Measurements from ENCODE around the gene LAMA2. TPM values are rescaled to one million over a fixed set of nuclear protein-coding genes. Genes with fewer than 3 reads are reported as not detected.

Gene LAMA2
- total RNA-seq, 5 donors from 2014 or later (not counting 1 experiment from before 2014, with no cell fraction given): 0.30 to 0.62 (median 0.45) TPM

DNA sequence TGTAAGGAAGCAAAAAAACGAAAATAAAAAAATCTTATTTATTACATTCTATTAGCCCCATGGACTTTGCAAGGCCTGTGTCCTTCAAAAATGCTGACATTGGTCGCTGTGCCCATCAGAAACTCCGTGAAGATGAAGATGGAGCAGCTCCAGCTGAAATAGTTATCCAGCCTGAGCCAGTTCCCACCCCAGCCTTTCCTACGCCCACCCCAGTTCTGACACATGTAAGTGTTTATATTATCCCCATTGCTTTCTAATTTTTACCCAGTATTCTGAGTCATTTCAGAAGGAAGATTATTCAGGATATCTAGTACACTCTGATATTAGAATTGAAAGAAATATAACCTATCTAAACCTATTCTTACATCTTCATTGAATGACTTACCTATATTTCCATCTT, 609.3 kb downstream of the LAMA2 start:
- Histone ChIP-seq H3K27me3 (replicated peaks in 1 of 2; ENCODE audit: control insufficient read depth in 2 of 2, extremely low read depth in 1 of 2, insufficient read depth in 2 of 2, low read length in 1 of 2) (no peaks in the 10 kb centered on the region), H3K4me1 (ENCODE audit: control insufficient read depth in 1 of 2, extremely low read depth in 1 of 2, insufficient read depth in 2 of 2, low read length in 2 of 2) (peaks cover 15 to 20% of the 10 kb centered on the region in 2 experiments), H3K9me3 (no peaks in the 10 kb centered on the region), H3K4me3 (ENCODE audit: control insufficient read depth in 1 of 2, extremely low read depth in 1 of 2, low read length in 1 of 2) (no peak overlapping the region), H3K36me3 (ENCODE audit: control insufficient read depth in 2 of 2, extremely low read depth in 1 of 2, insufficient read depth in 1 of 2, low read length in 1 of 2) (no peaks in the 10 kb centered on the region), H3K27ac (ENCODE audit: low read length) (no peak overlapping the region)
- Mint-ChIP-seq H3K9me3 (no peaks in the 10 kb centered on the region), H3K27ac (peak overlapping the region in 1 of 2 donors; percentile 49), H3K36me3 (no peaks in the 10 kb centered on the region), H3K4me1 (peaks cover 26 to 37% (median 30%) of the 10 kb centered on the region in 3 donors), H3K27me3 (no peaks in the 10 kb centered on the region), H3K4me3 (no peak overlapping the region)
- ChIA-PET CTCF (no interaction called here), POLR2A (no interaction called here)
- ATAC-seq (replicated peaks in 1 of 4) (no peak), DNase-seq (no peak)
- 100% methylated on average over 1 of the region's 4 CpGs for WGBS (ENCODE audit: insufficient coverage)

DNA sequence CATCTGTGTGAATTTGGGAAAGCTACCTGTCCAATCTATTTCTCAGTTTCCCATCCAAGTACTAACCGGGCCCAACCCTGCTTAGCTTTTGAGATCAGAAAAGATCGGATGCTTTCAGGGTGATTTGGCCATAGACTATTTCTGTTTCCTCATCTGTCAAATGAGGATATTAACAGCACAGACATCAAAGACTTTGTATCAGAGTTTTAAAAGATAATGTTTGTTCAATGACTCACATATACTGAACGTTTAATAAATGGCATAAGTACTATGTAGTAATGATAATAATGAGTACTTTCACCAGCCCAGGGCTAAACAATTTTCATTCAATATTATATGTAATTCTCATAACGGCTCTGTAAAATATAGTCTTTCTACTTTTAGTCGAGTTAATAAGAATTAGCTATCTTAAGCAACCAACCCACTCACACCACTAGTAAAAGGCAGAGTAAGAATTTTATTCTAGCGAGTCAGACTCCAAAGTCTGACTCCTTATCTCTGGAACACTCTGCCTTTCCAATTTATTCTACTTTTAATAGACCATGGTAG, 610.5 kb downstream of the LAMA2 start:
- ChIA-PET POLR2A (interaction anchor here in 1 of 2 donors (0.9 kb wide), 1 partner anchor 9 kb away, joined by 3 read pairs; no protein-coding TSS in a partner anchor), CTCF (interaction anchor here (0.6 to 2.5 kb wide), 4 partner anchors 9 to 140 kb away, joined by 3 to 5 read pairs (median 4); no protein-coding TSS in a partner anchor)
- Histone ChIP-seq H3K4me1 (ENCODE audit: control insufficient read depth in 1 of 2, extremely low read depth in 1 of 2, insufficient read depth in 2 of 2, low read length in 2 of 2) (peaks cover 15 to 20% of the 10 kb centered on the region in 2 experiments), H3K27me3 (replicated peaks in 1 of 2; ENCODE audit: control insufficient read depth in 2 of 2, extremely low read depth in 1 of 2, insufficient read depth in 2 of 2, low read length in 1 of 2) (no peaks in the 10 kb centered on the region), H3K4me3 (ENCODE audit: control insufficient read depth in 1 of 2, extremely low read depth in 1 of 2, low read length in 1 of 2) (no peak overlapping the region), H3K9me3 (no peaks in the 10 kb centered on the region), H3K27ac (ENCODE audit: low read length) (no peak overlapping the region), H3K36me3 (ENCODE audit: control insufficient read depth in 2 of 2, extremely low read depth in 1 of 2, insufficient read depth in 1 of 2, low read length in 1 of 2) (no peaks in the 10 kb centered on the region)
- ATAC-seq (replicated peaks in 1 of 4) (no peak), DNase-seq (no peak)
- no peaks in the 10 kb centered on the region for H3K27me3 Mint-ChIP-seq
- H3K36me3 Mint-ChIP-seq: no peaks in the 10 kb centered on the region
- H3K4me1 Mint-ChIP-seq: peaks cover 26 to 39% (median 30%) of the 10 kb centered on the region in 3 donors
- H3K9me3 Mint-ChIP-seq: no peaks in the 10 kb centered on the region
- H3K27ac Mint-ChIP-seq: no peak overlapping the region
- no CpG with 5 or more reads among the region's 6 CpGs for WGBS (ENCODE audit: insufficient coverage)
- no peak overlapping the region for H3K4me3 Mint-ChIP-seq

DNA sequence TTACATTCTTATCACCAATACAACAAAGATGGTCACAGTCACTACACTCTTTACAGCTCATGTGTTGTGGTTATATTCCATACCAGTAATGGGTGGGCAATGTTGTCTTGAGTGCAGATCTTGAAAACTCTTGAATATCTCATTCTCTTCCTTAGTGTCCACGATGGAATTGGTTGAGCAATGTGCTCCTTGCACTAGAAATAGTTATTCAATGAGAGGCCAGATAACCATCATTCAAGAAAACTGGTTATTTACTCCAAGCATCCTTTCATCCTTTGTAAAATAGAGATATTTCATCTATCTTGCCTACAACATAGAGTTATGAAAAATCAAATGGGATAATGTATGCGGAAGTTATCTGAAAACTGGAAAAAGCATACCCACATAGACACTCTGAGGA, 611.2 kb downstream of the LAMA2 start:
- Histone ChIP-seq H3K4me3 (ENCODE audit: control insufficient read depth in 1 of 2, extremely low read depth in 1 of 2, low read length in 1 of 2) (no peak overlapping the region), H3K27ac (ENCODE audit: low read length) (no peak overlapping the region), H3K4me1 (ENCODE audit: control insufficient read depth in 1 of 2, extremely low read depth in 1 of 2, insufficient read depth in 2 of 2, low read length in 2 of 2) (peaks cover 19% of the 10 kb centered on the region in 2 experiments), H3K27me3 (replicated peaks in 1 of 2; ENCODE audit: control insufficient read depth in 2 of 2, extremely low read depth in 1 of 2, insufficient read depth in 2 of 2, low read length in 1 of 2) (no peaks in the 10 kb centered on the region), H3K36me3 (ENCODE audit: control insufficient read depth in 2 of 2, extremely low read depth in 1 of 2, insufficient read depth in 1 of 2, low read length in 1 of 2) (no peaks in the 10 kb centered on the region), H3K9me3 (no peaks in the 10 kb centered on the region)
- H3K36me3 Mint-ChIP-seq: no peaks in the 10 kb centered on the region
- ChIA-PET POLR2A (interaction anchor here in 1 of 2 donors (0.9 kb wide), 1 partner anchor 8 kb away, joined by 3 read pairs; no protein-coding TSS in a partner anchor), CTCF (interaction anchor here (0.6 to 2.5 kb wide), 3 partner anchors 10 to 140 kb away, joined by 3 to 5 read pairs (median 3); no protein-coding TSS in a partner anchor)
- ATAC-seq (replicated peaks in 1 of 4) (no peak), DNase-seq (no peak)
- H3K4me3 Mint-ChIP-seq: no peak overlapping the region
- no peaks in the 10 kb centered on the region for H3K9me3 Mint-ChIP-seq
- peaks cover 30 to 40% (median 33%) of the 10 kb centered on the region in 3 donors for H3K4me1 Mint-ChIP-seq
- H3K27ac Mint-ChIP-seq: no peak overlapping the region
- WGBS (ENCODE audit: insufficient coverage): no CpG with 5 or more reads among the region's 2 CpGs
- H3K27me3 Mint-ChIP-seq: no peaks in the 10 kb centered on the region

DNA sequence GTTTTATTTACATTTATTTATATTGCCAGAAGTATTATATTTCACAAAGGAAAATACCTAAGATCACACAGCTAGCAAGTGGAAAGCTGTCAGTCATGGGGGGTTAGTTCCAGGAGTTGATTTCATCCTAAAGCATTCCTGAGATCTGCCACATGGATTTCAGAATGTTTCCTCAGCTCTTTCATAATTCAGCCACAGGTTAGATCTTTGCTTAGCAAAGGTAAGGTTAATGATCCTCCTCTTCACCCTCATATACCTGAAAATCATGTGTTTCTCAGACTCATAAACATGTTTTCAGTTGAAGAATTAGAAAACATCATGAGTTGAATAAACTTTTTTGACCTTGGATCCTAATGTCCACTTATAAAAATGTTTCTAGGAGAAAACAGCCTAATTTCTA, 611.6 kb downstream of the LAMA2 start:
- POLR2A ChIA-PET: no interaction called here
- no peaks in the 10 kb centered on the region for H3K9me3 Mint-ChIP-seq

DNA sequence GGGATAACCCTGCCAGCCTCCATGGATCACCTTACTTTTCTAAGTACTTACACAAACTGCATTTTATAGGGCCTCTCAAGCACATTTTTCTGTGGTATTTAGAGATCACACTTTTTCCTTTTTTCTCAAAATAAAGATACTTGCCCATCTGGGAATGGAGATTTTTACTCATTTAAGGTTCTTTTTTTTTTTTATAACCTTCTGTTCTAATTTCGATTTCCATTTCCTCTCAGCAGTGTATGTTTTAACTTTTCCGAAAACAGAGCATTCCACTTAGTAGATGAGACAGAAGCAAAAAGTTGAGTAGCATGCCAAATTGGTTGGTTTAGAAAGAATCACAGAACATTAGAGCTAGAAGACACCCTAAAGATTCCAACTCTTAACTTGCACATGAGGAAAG, 612.7 kb downstream of the LAMA2 start:
- ChIA-PET CTCF (interaction anchor here (0.9 to 2.5 kb wide), 4 partner anchors 8 to 826 kb away, joined by 3 to 5 read pairs (median 3); no protein-coding TSS in a partner anchor), POLR2A (no interaction called here)
- H3K9me3 ChIP-seq: no peaks in the 10 kb centered on the region
- no peak overlapping the region for H3K4me3 Mint-ChIP-seq
- H3K36me3 ChIP-seq (ENCODE audit: control insufficient read depth in 2 of 2, extremely low read depth in 1 of 2, insufficient read depth in 1 of 2, low read length in 1 of 2): no peaks in the 10 kb centered on the region
- H3K27ac ChIP-seq (ENCODE audit: low read length): no peak overlapping the region
- peak overlapping the region in 1 of 2 donors; percentile 49 for H3K27ac Mint-ChIP-seq
- H3K4me1 ChIP-seq (ENCODE audit: control insufficient read depth in 1 of 2, extremely low read depth in 1 of 2, insufficient read depth in 2 of 2, low read length in 2 of 2): peaks cover 8 to 16% of the 10 kb centered on the region in 2 experiments
- no peaks in the 10 kb centered on the region for H3K27me3 Mint-ChIP-seq
- H3K4me3 ChIP-seq (ENCODE audit: control insufficient read depth in 1 of 2, extremely low read depth in 1 of 2, low read length in 1 of 2): no peak overlapping the region
- H3K4me1 Mint-ChIP-seq: peaks cover 19 to 30% (median 23%) of the 10 kb centered on the region in 3 donors
- H3K36me3 Mint-ChIP-seq: no peaks in the 10 kb centered on the region
- ATAC-seq (replicated peaks in 1 of 4) (no peak), DNase-seq (no peak)
- no peaks in the 10 kb centered on the region for H3K27me3 ChIP-seq (replicated peaks in 1 of 2; ENCODE audit: control insufficient read depth in 2 of 2, extremely low read depth in 1 of 2, insufficient read depth in 2 of 2, low read length in 1 of 2)
- WGBS (ENCODE audit: insufficient coverage): no CpG with 5 or more reads among the region's 2 CpGs
- no peaks in the 10 kb centered on the region for H3K9me3 Mint-ChIP-seq

More for the DNA sequence above, 611.6 kb downstream of the LAMA2 start:
- Histone ChIP-seq H3K27me3 (replicated peaks in 1 of 2; ENCODE audit: control insufficient read depth in 2 of 2, extremely low read depth in 1 of 2, insufficient read depth in 2 of 2, low read length in 1 of 2) (no peaks in the 10 kb centered on the region), H3K36me3 (ENCODE audit: control insufficient read depth in 2 of 2, extremely low read depth in 1 of 2, insufficient read depth in 1 of 2, low read length in 1 of 2) (no peaks in the 10 kb centered on the region), H3K9me3 (no peaks in the 10 kb centered on the region), H3K4me3 (ENCODE audit: control insufficient read depth in 1 of 2, extremely low read depth in 1 of 2, low read length in 1 of 2) (no peak overlapping the region), H3K27ac (ENCODE audit: low read length) (no peak overlapping the region), H3K4me1 (ENCODE audit: control insufficient read depth in 1 of 2, extremely low read depth in 1 of 2, insufficient read depth in 2 of 2, low read length in 2 of 2) (peaks cover 16 to 18% of the 10 kb centered on the region in 2 experiments)
- Mint-ChIP-seq H3K4me3 (no peak overlapping the region), H3K36me3 (no peaks in the 10 kb centered on the region), H3K4me1 (peaks cover 30 to 41% (median 34%) of the 10 kb centered on the region in 3 donors), H3K27me3 (no peaks in the 10 kb centered on the region), H3K27ac (no peak overlapping the region)
- DNase-seq (no peak), ATAC-seq (replicated peaks in 1 of 4) (no peak)
- CTCF ChIA-PET: interaction anchor here (0.9 to 2.5 kb wide), 4 partner anchors 9 to 827 kb away, joined by 3 to 5 read pairs (median 3); no protein-coding TSS in a partner anchor

DNA sequence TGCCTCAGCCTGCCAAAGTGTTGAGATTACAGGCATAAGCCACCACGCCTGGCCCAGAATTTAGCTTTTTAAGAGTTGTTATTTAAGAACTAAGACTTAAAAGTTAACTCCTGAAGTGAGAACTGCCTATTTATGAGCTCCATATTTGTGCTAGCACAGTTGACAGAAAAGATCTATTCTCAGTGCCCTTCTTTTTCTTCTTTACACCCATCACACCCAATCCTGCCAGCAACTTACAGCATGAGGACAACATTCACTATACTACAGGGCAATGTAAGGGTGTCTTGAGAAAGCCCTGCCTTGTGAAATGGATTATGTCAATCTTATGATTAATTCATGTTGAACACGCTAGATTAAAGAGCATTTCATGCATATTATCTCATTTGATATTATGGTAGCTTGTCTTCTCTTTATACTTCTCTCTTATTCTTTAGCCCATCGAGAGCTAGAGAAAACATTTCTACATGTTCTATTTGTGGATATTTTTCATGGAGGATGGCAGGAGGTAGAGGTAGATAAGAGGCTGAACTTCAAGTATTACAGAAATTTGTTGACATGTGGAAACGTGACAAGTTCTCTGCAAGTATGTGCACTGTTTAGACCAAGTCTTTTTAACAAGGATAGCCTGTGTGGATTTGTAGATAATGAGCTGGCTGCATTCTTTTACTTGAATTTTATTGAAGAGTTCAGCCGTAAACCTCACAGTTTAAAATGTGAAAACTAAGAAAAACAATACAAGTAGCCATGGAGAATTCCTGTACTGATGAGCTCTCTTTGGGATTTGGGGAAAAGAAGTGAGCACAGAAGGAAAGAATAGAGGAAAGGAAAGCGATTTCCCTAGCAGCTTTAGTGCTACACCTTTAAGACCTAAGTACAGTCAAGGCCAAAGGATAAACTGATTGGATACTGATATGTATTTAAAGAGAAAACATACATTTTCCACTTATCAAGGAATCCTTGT, 614.8 kb downstream of the LAMA2 start:
- ChIA-PET POLR2A (interaction anchor here in 1 of 2 donors (0.5 kb wide), 1 partner anchor 1852 kb away, joined by 4 read pairs; no protein-coding TSS in a partner anchor), CTCF (interaction anchor here (0.6 to 3.0 kb wide), 15 partner anchors 8 to 1603 kb away, joined by 3 to 22 read pairs (median 6); no protein-coding TSS in a partner anchor)
- Mint-ChIP-seq H3K4me3 (no peak overlapping the region), H3K9me3 (no peaks in the 10 kb centered on the region), H3K4me1 (peaks cover 9 to 28% (median 22%) of the 10 kb centered on the region in 3 donors), H3K36me3 (no peaks in the 10 kb centered on the region), H3K27ac (no peak overlapping the region), H3K27me3 (no peaks in the 10 kb centered on the region)
- no peaks in the 10 kb centered on the region for H3K9me3 ChIP-seq
- H3K36me3 ChIP-seq (ENCODE audit: control insufficient read depth in 2 of 2, extremely low read depth in 1 of 2, insufficient read depth in 1 of 2, low read length in 1 of 2): no peaks in the 10 kb centered on the region
- H3K4me3 ChIP-seq (ENCODE audit: control insufficient read depth in 1 of 2, extremely low read depth in 1 of 2, low read length in 1 of 2): no peak overlapping the region
- WGBS (ENCODE audit: insufficient coverage): 100% methylated on average over 2 of the region's 6 CpGs
- ATAC-seq (replicated peaks in 1 of 4) (no peak), DNase-seq (no peak)
- no peaks in the 10 kb centered on the region for H3K27me3 ChIP-seq (replicated peaks in 1 of 2; ENCODE audit: control insufficient read depth in 2 of 2, extremely low read depth in 1 of 2, insufficient read depth in 2 of 2, low read length in 1 of 2)
- peaks cover 2 to 14% of the 10 kb centered on the region in 2 experiments for H3K4me1 ChIP-seq (ENCODE audit: control insufficient read depth in 1 of 2, extremely low read depth in 1 of 2, insufficient read depth in 2 of 2, low read length in 2 of 2)
- H3K27ac ChIP-seq (ENCODE audit: low read length): no peak overlapping the region

All from T-cell (primary cell).